HEK293 (cell line): Measurements from ENCODE around the gene CD28.

ENCODE experiments used
- HOXD13 ChIP-seq: sonication (generic); formaldehyde crosslinking; IDR thresholded peaks from 2 replicates; pipeline ENCODE4 v1.8.0; 2022; ENCODE audit warnings: missing genetic modification reagents, borderline replicate concordance
- REST ChIP-seq: fragments of 450-650 bp; formaldehyde crosslinking; IDR thresholded peaks from 2 replicates; pipeline ENCODE4 v1.5.1; 2016; ENCODE audit warnings: missing biosample characterization, missing genetic modification characterization
- ZBTB1 ChIP-seq: fragments of 450-650 bp; formaldehyde crosslinking; IDR thresholded peaks from 2 replicates; pipeline ENCODE4 v1.5.1; 2016; ENCODE audit warnings: missing biosample characterization, missing genetic modification characterization
- ZFP41 ChIP-seq: fragments of 450-650 bp; formaldehyde crosslinking; IDR thresholded peaks from 2 replicates; pipeline ENCODE4 v1.5.1; 2016; ENCODE audit warnings: missing biosample characterization, missing genetic modification characterization, borderline replicate concordance
- ZNF354C ChIP-seq: fragments of 450-650 bp; formaldehyde crosslinking; IDR thresholded peaks from 2 replicates; pipeline ENCODE4 v1.5.1; 2016; ENCODE audit warnings: missing biosample characterization, missing genetic modification characterization, low read depth, borderline replicate concordance
- ZNF561 ChIP-seq: fragments of 450-650 bp; IDR thresholded peaks from 2 replicates; pipeline ENCODE4 v1.5.1; 2018; ENCODE audit warnings: missing biosample characterization, missing genetic modification characterization, borderline replicate concordance
- TF ChIP-seq, protein P1 (sequence below): fragments of 450-650 bp; formaldehyde crosslinking; IDR thresholded peaks from 2 replicates; pipeline ENCODE4 v1.5.1; 2016; ENCODE audit warnings: missing biosample characterization, missing genetic modification characterization

- TF ChIP-seq, protein P1, sequence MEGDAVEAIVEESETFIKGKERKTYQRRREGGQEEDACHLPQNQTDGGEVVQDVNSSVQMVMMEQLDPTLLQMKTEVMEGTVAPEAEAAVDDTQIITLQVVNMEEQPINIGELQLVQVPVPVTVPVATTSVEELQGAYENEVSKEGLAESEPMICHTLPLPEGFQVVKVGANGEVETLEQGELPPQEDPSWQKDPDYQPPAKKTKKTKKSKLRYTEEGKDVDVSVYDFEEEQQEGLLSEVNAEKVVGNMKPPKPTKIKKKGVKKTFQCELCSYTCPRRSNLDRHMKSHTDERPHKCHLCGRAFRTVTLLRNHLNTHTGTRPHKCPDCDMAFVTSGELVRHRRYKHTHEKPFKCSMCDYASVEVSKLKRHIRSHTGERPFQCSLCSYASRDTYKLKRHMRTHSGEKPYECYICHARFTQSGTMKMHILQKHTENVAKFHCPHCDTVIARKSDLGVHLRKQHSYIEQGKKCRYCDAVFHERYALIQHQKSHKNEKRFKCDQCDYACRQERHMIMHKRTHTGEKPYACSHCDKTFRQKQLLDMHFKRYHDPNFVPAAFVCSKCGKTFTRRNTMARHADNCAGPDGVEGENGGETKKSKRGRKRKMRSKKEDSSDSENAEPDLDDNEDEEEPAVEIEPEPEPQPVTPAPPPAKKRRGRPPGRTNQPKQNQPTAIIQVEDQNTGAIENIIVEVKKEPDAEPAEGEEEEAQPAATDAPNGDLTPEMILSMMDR (tag by site-specific recombination), result no peak
- TF ChIP-seq ZFP41 (tag by site-specific recombination), result no peak
- no peak for TF ChIP-seq ZNF561 (tag by site-specific recombination)
- TF ChIP-seq ZNF354C (tag by site-specific recombination), result no peak
- TF ChIP-seq HOXD13 (CRISPR knock-in tag), result no peak
- no peak for TF ChIP-seq ZBTB1 (tag by site-specific recombination)
- no peak for TF ChIP-seq REST (tag by site-specific recombination)
Observed at GRCh38 chr2:203774760-203775159, 68.3 kb downstream of the CD28 start.
